ENCODE results near the gene MUC22.
"Not testable (repeated sequence)": the region's sequence is repeated elsewhere in the genome, so short reads cannot be mapped to it uniquely, and the experiment has no call there.

MUC22 gene

DNA sequence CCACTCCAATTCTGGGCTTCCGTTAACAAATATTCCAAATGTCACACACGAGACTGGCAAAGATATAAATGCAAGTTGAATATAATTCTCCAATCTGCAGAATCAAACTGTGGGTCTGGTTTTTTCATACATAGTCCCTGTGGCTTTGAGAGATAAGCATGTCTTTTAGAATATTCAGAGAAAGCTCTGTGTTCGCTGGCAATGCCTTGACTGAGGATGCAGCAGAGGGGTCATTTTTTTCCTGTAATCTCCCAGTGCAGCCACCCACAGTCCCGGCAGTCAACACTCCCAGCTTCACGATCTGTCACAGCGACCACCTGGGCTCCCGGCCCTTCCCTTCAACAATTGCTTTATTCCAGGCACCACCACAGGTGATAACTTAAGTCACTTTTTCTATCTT lies 30.5 kb downstream of the MUC22 start:
- FAIRE-seq, result no peak

DNA sequence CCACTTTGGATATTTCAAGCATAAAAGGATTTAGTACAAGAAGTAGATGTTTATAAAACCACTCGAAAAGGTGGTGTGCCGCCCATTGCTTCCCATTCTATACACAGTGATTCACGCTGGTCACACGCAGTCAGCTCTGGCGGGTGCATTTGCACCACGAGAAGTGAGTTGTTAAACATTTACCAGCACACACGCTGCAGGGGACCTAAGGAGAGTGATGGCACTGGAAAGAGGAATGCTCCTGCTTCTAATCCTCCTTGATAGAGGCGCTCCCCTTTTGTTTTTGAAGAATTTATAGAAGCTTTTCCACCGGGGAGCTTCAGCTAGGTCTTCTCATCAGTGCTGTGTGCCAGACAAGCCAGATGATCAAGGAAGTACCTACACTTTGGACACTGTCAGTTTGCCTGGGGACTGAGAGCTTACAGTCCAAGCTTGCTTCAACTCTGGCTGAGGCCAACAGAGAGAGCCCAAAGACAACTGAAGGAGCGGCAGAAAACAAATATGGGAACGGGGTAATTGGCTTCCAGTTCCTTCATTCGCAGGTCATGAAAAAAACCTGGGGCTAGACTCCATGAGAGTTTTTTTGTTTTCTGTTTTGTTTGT lies 31.2 kb downstream of the MUC22 start:
- FAIRE-seq, result no peak

DNA sequence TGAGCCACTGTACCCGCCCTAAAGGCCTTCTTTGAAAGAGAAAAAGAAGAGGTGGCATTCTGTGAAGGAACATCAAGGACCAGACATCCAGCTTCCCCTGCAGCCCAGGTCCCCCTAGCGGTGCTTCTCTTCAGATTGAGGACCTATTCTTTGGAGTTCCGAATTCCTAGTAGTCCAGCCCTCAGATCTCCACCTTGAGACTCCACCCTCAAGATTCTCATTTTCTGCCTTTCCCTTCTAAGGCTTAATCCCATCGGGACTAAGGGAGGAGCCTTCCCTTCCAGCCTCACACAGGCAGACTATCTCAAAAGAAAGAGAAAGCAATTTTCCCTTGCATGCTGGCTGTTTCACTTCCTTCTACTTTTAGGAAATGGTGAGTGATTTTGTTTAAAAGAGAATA lies 32.5 kb downstream of the MUC22 start:
- no peak for FAIRE-seq

DNA sequence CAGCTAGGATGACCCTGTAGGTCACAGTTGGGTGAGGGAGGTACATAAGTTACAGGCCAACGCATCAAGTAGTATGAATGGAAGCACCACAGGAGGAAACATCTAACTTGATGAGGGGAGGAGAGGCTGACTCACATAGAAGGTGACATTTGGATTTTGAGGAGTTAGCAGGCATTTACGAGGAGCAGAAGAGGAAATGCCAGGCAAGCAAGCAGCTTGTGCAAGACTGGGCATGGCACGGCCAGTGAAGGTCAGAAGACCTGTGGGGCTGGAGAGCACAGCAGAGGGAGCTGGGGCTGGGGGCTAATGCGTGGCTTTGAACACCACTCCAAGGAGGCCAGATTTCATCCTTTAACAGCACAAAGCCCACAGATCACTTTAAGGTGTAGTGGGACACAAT lies 37.8 kb downstream of the MUC22 start:
- FAIRE-seq, result no peak

DNA sequence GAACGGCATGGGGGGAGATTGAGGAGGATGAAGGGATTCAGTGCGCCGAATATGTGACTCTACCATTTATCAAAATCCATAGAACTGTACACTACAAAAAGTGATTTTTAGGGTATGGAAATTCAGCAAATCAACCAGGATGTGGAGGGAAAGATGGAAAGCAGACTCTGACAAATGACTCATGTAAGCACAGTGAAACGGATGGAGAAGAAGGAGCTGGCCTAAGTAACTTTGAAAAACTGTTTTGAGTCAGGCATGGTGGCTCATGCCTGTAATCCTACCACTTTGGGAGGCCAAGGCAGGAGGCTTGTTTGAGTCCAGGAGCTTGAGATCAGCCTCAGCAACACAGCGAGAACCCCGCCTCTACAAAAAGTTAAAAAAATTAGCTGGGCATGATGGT lies 39.2 kb downstream of the MUC22 start:
- no peak for FAIRE-seq

DNA sequence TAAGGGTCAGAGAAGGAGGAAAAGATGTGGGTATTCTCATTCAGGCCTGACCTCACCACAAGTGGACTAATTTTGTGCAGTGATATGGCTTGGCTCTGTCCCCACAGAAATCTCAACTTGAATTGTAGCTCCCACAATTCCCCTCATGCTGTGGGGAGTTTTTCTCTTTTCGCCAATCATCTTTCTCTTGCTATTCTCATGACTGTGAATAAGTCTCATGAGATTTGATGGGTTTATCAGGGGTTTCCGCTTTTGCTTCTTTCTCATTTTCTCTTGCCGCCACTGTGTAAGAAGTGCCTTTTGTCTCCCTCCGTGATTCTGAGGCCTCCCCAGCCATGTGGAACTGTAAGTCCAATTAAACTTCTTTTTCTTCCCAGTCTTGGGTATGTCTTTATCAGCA lies 42.9 kb downstream of the MUC22 start:
- not testable (repeated sequence) for FAIRE-seq

DNA sequence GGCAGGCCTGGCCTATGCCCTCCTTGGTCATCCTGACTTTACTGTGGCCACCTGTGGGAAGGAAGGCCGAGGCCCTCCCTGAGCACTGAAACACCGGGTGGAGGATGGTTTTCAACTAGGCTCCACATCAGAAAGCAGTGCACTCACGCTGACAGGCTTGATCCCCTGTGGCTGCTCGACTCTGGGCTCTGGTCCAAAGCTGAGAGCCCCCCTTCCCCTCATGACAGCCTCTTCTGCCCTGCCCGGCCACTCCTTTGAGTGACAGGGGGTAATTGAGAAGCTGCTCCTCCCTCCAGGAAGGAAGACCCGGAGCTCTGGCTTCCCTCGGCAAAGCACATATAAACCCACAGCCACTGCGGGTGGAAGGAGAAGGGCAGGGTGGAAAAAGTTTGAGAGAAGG lies 43.6 kb downstream of the MUC22 start:
- no peak for FAIRE-seq

DNA sequence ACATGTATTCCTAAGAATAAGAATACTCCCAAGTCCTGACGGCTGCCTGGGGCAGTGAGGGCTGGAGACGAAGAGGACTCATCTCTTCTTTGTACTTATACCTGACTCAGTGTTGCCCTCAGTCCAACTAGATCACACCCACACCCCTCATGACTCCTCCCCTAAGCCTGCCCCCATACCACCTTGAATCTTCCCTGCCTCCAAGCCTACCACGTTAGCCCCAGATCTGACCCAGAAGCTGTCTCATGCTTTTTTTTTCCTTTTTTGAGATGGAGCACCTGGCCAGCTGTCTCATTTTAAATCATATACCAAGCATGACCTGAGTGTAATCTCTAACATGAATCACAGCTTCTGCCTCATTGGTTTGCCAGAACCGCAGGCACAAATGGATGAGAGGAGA lies 45.2 kb downstream of the MUC22 start:
- no peak for FAIRE-seq

DNA sequence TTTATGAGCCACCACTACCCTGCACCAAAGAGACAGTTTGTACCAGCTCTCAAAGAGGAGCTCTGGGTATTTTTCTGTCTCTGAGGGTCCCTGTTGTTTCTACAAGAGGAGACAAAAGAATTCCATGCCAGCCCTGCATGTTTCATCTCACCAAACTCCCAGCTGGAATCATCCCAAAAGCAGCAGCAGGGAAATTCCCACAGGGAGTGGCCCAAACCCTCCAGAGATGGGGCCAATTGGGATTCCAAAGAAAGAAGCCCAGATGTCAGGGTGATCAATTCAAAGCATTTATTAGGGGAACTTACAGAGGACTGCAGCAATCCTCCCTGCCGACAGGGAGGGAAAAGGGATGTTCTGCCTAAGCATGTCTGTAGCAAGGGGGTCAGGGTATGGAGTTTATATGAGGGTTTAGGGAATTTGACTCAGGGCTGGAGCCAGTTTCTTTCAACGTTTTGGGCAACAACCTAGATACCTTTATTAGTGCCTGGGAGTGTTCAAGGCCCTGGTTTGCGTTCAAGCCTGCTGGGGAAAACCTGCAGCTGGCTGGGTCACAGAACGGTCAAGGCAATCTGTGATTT lies 47.2 kb downstream of the MUC22 start:
- no peak for FAIRE-seq

DNA sequence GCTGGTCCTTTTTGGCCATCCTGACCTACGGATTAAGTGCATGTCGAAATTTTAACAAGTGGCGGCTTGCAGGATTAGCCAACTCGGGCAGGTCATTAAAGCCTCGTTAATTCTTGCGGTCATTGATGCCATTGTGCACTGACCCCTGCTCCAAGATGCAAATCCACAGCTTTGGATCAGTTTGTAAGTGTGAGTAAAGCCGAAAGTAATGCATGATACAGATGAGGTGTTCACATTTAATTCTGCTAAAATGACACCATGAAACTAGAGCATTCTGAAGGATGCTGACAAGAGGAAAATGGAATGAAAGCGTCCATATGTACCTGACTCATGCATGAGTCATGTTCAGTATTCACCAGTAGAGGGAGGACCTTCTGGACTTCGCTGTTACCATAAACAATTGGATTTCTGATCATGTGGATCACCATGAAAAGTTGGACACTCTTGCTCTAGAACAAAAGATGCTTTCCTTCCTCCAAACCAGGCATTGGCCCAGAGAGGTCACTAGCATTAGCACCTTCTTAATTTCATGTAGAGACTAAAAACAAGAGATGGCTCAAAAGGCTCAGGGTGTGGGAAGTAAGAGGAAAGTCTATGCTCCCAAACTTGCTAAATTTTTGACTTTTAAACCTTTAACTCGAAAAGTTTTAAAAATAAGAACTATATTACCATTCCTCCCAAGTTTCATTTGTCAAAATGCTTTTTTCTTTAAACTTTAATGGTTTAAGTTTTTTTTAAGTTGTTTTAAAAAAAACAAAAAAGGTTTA lies 48.0 kb downstream of the MUC22 start:
- no peak for FAIRE-seq

DNA sequence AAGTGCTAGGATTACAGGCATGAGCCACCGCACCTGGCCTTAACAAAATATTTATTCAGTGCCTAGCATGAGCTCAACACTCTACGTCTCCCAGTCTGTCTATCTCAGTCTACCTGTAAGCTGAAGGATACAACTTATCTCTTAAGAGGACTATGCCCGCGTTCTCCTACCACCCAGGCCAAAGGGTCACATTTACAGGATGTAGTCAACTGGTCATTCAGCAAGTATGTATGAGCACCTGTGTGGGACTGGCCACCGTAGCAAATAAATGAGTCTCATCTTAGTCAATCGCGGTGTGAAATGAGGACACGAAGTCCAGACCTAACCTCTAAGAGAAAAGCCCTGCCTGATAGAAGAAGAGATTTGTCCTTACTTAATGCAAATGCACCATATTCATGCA lies 49.9 kb downstream of the MUC22 start:
- no peak for FAIRE-seq

DNA sequence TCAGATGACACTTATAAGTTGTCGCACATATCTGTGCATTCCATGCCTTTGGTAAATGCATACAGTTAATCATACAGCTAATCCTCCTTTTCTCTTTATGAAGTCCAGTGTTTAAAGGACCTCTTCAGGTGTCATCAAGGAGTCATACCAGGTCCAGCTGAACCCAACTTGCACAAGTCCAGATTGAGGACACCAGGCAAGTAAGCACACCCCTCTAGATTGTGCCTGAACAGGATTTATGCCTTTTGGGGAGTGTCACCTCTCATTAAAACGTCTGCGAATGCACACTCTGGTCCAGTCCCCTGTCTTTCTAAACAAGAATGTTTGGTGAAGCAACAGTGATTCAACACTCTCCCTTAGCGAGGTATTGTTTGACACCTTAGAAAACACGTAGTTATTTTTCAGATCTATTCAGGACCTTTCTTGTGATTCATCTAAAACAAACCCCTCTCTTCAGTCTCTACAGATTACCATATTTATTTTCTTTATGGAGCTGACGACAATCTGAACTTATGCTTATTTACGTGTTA lies 53.7 kb downstream of the MUC22 start:
- no peak for FAIRE-seq

DNA sequence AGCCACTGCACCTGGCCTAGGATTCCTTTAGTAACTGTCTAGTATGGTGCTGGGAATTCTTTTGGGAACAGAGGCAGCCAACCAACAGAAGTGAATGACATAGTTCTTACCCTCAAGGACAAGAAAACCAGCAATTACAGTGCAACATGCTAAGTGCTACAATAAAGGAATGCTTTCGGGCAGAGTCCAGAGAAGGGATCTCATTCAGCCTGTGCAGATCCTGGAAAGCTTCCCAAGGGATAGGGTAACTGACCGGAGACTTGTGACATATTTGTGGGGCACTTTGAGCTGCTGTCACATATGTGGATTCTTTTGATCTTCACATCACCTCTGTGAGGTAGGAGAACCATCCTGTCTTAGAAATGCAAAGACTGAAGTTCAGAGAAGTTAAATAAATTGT lies 55.3 kb downstream of the MUC22 start:
- FAIRE-seq, result no peak

DNA sequence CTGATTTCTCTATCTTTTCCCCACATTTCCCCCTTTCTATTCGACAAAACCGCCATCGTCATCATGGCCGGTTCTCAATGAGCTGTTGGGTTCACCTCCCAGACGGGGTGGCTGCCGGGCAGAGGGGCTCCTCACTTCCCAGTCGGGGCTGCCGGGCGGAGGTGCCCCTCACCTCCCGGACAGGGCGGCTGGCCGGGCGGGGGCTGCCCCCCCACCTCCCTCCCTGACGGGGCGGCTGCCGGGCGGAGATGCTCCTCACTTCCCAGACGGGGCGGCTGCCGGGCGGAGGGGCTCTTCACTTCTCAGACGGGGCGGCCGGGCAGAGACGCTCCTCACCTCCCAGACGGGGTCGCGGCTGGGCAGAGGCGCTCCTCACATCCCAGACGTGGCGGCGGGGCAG lies 56.8 kb downstream of the MUC22 start:
- FAIRE-seq, result not testable (repeated sequence)

DNA sequence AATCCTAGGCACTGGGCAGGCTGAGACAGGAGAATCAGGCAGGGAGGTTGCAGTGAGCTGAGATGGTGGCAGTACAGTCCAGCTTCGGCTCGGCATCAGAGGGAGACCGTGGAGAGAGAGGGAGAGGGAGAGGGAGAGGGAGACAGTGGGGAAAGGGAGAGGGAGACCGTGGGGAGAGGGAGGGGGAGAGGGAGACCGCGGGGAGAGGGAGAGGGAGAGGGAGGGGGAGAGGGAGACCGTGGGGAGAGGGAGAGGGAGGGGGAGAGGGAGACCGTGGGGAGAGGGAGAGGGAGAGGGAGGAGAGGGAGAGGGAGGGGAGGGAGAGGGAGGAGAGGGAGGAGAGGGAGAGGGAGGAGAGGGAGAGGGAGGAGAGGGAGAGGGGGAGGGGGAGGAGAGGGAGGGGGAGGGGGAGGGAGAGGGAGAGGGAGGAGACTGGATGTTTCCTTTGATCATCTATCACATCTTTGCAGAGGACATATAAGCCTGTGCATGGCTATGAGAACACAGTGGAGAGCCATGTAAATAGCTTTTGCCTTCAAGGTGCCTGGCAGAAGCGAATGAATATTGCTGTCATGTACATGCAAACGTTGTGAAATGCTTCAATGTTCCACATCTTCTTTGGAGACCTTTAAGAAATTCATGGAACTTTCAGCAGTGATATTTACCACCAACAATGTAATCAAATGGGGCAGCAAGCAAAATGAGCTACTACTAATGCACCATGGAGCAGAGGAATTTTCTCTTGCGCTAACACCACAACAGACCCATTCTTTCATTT lies 57.8 kb downstream of the MUC22 start:
- not testable (repeated sequence) for FAIRE-seq

DNA sequence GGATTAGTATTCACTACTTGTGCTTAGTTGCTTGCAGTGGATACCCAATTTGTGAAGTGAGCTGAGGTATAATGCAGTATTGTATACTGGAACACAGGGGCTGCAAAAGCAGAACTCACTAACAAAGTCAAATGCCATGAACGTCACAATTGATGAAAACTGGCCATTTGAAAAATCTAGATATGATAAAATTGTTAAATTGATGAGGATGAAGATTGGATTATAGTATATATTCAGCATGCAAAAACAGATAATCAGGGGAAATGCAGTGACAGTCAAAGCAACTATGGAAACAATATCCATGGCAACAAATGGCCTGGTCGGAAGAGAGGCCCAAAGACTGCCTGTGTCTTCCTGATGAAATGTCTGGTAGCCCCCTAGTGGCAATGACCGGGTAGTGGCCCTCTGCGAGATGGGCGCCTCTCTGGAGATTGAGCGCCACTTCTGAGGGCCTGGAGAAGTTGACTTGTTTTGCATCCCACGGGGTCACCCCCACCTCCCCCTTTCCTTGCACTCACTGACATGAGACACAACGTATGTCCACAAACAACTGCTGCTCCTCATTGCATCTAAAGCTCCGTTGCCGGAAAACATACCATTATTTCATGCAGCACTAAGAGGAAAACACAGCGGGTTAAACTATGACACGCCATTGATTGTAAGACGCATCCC lies 58.5 kb downstream of the MUC22 start:
- FAIRE-seq, result no peak

DNA sequence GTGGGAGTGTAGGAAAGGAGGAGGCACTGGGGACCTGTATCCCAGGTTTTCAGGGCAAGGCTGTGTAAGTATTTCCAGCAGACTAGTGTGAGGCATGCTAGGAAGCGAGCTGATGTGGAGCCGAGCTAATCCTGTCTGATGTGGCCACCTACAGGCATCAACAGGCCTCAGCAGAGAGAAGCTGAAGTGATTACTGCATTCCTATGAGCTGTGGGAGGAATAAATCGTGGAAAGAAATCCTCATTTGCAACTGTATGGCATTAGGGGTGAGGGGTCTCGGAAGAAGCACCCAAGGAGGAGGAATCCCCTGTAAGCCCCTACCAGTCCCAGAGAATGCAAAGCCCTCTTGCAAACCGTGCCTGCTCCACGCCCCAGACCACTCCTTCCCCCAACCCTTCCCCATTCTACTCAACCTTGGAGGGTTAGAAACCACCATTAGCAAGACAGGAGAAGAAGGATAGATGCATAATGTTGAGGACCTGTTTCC lies 60.5 kb downstream of the MUC22 start:
- FAIRE-seq, result no peak

DNA sequence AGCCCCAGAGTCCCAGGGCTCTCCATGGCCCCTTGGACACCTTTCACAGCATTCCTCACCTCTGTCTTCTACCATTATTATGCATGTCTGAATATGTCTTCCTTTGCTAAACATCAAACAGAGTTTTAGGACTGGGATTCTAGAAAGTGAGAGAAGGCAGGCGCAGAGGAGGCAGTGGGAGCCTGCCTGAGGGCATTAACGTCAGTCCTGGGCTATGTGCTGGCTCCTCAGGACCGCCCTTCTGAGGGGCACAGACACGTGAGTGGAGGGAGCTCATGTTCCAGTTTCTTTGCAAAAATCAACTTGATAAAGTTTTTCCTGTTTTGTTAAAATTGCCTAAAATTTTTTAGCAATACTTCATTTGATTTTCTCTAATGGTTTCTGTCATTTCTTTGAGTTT lies 64.1 kb downstream of the MUC22 start:
- no peak for FAIRE-seq

DNA sequence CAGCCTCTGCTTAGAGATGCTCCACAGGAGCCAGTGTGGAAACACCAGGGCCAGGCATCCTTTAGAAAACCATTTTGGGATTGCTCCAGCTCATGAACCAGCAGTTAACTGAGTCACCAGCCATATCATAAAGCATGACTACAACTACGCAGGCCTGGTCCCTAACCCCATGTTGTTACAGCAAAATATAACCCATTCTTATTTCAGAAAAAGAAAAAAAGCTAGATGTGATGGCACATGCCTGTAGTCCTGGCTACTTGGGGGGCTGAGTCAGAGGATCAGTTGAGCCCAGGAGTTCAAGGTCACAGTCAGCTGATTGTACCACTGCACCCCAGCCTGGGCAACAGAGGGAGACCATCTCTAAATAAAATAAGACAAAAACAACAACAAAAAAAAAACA lies 65.3 kb downstream of the MUC22 start:
- no peak for FAIRE-seq

DNA sequence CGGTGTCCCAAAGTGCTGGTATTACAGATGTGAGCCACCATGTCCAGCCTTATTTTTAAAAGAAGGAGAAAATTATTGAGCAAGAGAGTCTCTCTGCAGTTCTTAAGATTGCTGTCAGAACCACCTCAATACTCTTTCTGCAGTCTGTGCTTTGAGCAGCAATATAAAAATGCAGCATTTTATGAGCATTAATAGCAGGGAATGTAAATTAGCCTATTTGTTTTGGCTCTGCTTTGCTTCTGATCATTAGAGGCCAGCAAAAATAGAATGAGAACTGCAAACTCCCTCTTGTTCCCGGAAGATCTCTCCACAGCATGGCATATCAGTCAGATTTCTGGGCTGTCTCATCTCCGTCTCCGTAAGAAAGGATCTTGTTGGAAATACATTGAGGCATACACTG lies 66.3 kb downstream of the MUC22 start:
- no peak for FAIRE-seq

DNA sequence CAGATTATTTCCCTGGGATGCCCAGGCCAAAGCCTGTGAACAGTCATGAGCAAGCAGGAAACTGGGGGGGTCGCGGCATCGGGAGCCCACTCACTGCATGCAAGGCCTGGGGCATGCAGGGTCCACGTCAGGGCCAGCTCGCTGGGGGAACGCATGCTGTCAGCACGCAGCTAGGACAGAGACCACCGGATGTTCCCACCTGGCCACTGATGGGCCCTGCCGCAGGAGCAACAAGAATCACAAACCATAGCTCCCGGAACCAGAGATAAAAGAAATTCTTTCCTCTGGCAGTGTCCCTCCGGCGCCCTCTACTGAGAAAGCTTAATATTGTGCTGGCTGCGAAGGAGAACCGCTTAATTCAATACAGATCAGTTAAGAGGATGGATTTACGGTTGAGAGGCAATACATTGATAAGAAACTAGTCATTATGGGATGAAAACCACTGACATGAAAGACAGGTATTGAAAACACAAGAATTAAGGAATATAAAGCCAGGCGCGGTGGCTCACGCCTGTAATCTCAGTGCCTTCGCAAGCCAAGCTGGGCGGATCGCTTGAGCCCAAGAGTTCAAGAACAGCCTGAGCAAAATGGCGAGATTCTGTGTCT lies 69.5 kb downstream of the MUC22 start:
- FAIRE-seq, result peak; percentile 26

DNA sequence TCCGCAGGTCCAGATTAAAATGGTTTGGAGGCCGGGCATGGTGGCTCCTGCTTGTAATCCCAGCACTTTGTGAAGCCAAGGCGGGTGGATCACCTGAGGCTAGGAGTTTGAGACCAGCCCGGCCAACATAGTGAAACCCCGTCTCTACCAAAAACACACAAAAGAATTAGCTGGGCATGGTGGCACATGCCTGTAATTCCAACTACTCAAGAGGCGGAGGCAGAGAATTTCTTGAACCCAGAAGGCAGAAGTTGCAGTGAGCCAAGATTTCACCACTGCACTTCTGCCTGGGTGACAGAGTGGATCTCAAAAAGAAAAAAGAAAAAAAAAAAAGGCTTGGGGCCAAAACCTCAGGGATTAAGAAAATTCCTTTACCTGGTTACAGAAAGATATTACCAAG lies 71.6 kb downstream of the MUC22 start:
- no peak for FAIRE-seq

All from endometrium (tissue), 2 donors.